ENCODE data around the gene PLCD4. TPM values are rescaled to one million over a fixed set of nuclear protein-coding genes. Genes with fewer than 3 reads are reported as not detected.

Gene PLCD4
- total RNA-seq, 3 donors from 2014 or later (not counting 1 experiment from before 2014, with no cell fraction given), result 0.43 to 0.83 (median 0.54) TPM

DNA sequence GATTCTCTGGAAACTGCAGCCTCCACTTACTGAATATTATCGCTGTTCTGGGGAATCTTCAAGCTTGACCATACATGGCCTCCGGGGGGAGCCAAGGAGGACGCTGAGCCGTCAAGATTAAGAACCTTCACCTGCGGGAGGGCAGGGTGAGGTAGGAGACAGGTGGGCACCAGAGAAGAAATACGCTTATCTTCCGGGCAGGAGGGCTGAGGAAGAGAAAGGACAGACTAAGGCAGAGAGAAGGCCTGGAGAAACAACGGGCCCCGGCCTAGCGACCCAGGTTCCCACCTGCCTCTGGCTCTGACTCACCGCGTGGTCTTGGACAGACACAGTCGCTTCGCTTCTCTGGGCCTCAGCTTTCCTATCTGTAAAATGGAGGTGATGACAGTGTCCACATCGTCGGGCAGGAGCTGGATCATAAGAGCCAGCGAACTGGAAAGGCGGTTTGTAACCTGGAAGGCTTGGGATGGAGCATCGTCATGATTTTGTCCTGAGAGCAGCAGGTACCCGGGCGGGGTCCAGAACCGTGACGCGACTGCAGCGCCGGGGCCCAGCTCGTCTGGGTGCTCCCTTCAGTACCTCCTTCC is 51.1 kb downstream of the PLCD4 start:
- peak overlapping the region; percentile 83 to 93 for H3K27ac Mint-ChIP-seq
- no peaks in the 10 kb centered on the region for H3K9me3 Mint-ChIP-seq
- Histone ChIP-seq H3K27ac (ENCODE audit: low read length) (peak overlapping the region; percentile 68), H3K27me3 (ENCODE audit: control insufficient read depth, insufficient read depth, low read length) (no peaks in the 10 kb centered on the region), H3K36me3 (ENCODE audit: control insufficient read depth, insufficient read depth, low read length) (peaks cover 37% of the 10 kb centered on the region), H3K9me3 (ENCODE audit: control insufficient read depth, insufficient read depth, low read length) (no peaks in the 10 kb centered on the region), H3K4me1 (ENCODE audit: control insufficient read depth, insufficient read depth, low read length) (peaks cover 17% of the 10 kb centered on the region), H3K4me3 (ENCODE audit: low read length) (peak overlapping the region; percentile 97)
- intact Hi-C loops (cut with micrococcal nuclease), result loop anchor here (1.0 to 5.0 kb wide), 3 partner anchors 14 to 729 kb away; partner anchors contain the start of genes DNPEP, RNF25, STK36 and TTLL4
- H3K4me1 Mint-ChIP-seq, result peaks cover 27 to 42% of the 10 kb centered on the region in 2 donors
- peak overlapping the region; percentile 99 for H3K4me3 Mint-ChIP-seq
- H3K36me3 Mint-ChIP-seq, result no peaks in the 10 kb centered on the region
- DNase-seq, result peak; percentile 24 to 63
- 2% methylated on average over 27 of the region's 27 CpGs for WGBS (ENCODE audit: insufficient coverage)
- H3K27me3 Mint-ChIP-seq (ENCODE audit: low read depth in 2 of 2), result no peaks in the 10 kb centered on the region
- TF ChIP-seq, protein P1, sequence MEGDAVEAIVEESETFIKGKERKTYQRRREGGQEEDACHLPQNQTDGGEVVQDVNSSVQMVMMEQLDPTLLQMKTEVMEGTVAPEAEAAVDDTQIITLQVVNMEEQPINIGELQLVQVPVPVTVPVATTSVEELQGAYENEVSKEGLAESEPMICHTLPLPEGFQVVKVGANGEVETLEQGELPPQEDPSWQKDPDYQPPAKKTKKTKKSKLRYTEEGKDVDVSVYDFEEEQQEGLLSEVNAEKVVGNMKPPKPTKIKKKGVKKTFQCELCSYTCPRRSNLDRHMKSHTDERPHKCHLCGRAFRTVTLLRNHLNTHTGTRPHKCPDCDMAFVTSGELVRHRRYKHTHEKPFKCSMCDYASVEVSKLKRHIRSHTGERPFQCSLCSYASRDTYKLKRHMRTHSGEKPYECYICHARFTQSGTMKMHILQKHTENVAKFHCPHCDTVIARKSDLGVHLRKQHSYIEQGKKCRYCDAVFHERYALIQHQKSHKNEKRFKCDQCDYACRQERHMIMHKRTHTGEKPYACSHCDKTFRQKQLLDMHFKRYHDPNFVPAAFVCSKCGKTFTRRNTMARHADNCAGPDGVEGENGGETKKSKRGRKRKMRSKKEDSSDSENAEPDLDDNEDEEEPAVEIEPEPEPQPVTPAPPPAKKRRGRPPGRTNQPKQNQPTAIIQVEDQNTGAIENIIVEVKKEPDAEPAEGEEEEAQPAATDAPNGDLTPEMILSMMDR (IDR thresholded peaks at IDR 0.05), result no peak
- peak; percentile 33 to 42 (median 35) for ATAC-seq

DNA sequence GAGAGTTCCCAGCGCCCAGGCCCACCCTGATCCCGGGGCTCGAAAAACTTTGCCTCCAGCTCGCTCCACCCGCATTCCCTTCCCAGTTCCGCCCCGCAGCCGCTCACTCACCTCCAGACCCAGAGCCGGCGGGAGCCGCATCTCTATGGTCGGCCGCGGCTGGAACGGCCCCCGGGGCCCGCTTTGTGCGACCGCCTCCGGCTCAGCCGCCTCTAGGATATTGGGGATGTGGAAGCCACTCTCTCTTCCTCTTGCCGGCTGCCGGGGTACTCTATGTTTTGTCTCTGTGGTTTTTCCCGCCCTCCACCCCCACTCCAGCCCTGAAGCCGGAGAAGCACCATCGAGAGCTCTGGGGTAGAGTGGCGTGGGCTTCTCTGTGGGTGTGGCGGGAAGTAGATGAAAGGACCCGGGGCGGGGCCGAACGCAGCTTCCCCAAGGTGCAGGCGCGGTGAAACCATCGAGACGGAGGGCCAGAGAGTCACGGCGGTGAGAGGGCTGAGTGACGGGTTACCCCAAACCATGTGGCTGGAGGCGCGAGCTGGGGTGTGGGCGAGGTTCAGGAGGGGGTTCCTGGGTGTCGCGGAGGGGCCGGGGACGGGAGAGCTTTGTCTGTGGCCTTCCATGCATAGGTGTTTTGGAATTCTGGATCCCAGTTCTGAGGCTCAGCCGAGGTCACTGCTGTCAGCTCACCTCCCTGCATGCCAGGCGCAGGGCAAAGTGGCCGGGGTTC is 51.7 kb downstream of the PLCD4 start, which contains the start of the genes BCS1L and ZNF142:
TSS of gene BCS1L (plus strand) at position 426 of the 730 bp plus-strand sequence. CDS start 1,305 bp downstream, outside the sequence.
TSS of gene ZNF142 (minus strand) at position 366 of the 730 bp plus-strand sequence. CDS start 3,194 bp downstream, outside the sequence.
- Mint-ChIP-seq H3K9me3 (no peaks in the 10 kb centered on the region), H3K4me3 (peak within 1 kb of the TSS; percentile 99), H3K4me1 (peaks cover 27 to 42% of the 10 kb centered on the region in 2 donors), H3K27ac (peak within 1 kb of the TSS; percentile 83 to 93), H3K27me3 (ENCODE audit: low read depth in 2 of 2) (no peaks in the 10 kb centered on the region), H3K36me3 (no peaks in the 10 kb centered on the region)
- Histone ChIP-seq H3K4me1 (ENCODE audit: control insufficient read depth, insufficient read depth, low read length) (peaks cover 17% of the 10 kb centered on the region), H3K27me3 (ENCODE audit: control insufficient read depth, insufficient read depth, low read length) (no peaks in the 10 kb centered on the region), H3K27ac (ENCODE audit: low read length) (peak within 1 kb of the TSS; percentile 68), H3K36me3 (ENCODE audit: control insufficient read depth, insufficient read depth, low read length) (peaks cover 40% of the 10 kb centered on the region), H3K4me3 (ENCODE audit: low read length) (peak within 1 kb of the TSS; percentile 97), H3K9me3 (ENCODE audit: control insufficient read depth, insufficient read depth, low read length) (no peaks in the 10 kb centered on the region)
- under 1% methylated on average over 47 of the region's 49 CpGs for WGBS (ENCODE audit: insufficient coverage)
- intact Hi-C loops (cut with micrococcal nuclease), result loop anchor here (1.0 to 5.0 kb wide), 3 partner anchors 13 to 728 kb away; partner anchors contain the start of genes DNPEP, RNF25, STK36 and TTLL4
- ATAC-seq, result peak; percentile 93 to 97 (median 95)
- DNase-seq, result peak; percentile 74 to 93
- TF ChIP-seq, protein P1 (IDR thresholded peaks at IDR 0.05), result no peak

DNA sequence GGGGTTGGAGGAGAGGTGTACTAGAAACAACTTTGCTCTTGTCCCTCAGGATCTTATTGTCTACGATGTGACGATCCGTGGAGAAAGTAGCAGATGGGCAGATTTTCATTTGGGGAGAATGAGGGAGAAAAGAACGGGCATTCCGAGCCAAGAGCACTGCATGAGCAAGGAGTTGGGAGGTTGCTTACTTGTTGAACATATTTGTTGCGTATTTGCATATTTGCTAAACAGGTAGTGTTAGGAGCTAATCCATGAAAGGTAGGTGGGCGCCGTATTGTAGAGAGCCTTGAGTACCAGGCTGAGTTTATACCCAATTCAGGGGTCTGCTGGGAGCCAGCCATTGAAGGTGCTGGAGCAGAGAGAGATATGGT is 52.3 kb downstream of the PLCD4 start:
- H3K27ac ChIP-seq (ENCODE audit: low read length), result peak overlapping the region; percentile 43
- Mint-ChIP-seq H3K4me1 (peaks cover 27 to 40% of the 10 kb centered on the region in 2 donors), H3K9me3 (no peaks in the 10 kb centered on the region), H3K27ac (peak overlapping the region; percentile 83 to 93), H3K36me3 (no peaks in the 10 kb centered on the region), H3K4me3 (peak overlapping the region; percentile 99), H3K27me3 (ENCODE audit: low read depth in 2 of 2) (no peaks in the 10 kb centered on the region)
- no peaks in the 10 kb centered on the region for H3K27me3 ChIP-seq (ENCODE audit: control insufficient read depth, insufficient read depth, low read length)
- H3K9me3 ChIP-seq (ENCODE audit: control insufficient read depth, insufficient read depth, low read length), result no peaks in the 10 kb centered on the region
- ATAC-seq, result no peak
- peaks cover 17% of the 10 kb centered on the region for H3K4me1 ChIP-seq (ENCODE audit: control insufficient read depth, insufficient read depth, low read length)
- H3K4me3 ChIP-seq (ENCODE audit: low read length), result peak overlapping the region; percentile 97
- TF ChIP-seq, protein P1 (IDR thresholded peaks at IDR 0.05), result no peak
- H3K36me3 ChIP-seq (ENCODE audit: control insufficient read depth, insufficient read depth, low read length), result peaks cover 43% of the 10 kb centered on the region
- WGBS (ENCODE audit: insufficient coverage), result 18% methylated on average over 8 of the region's 8 CpGs
- no peak for DNase-seq
- intact Hi-C loops (cut with micrococcal nuclease), result loop anchor here (1.0 to 5.0 kb wide), 3 partner anchors 12 to 727 kb away; partner anchors contain the start of genes DNPEP, RNF25, STK36 and TTLL4

All from natural killer cell (primary cell).